Psoas muscle (tissue), 8 donors: ENCODE measurements around the gene PPP2R2C. TPM values are rescaled to one million over a fixed set of nuclear protein-coding genes. Genes with fewer than 3 reads are reported as not detected.

Experiments
- ATAC-seq, 4 donors: fragments of 200-7000 bp; cut with Tn5 transposase; one replicate each; pipeline ENCODE4 v1.9.1; 2020; ENCODE audit warnings: moderate library complexity in 3 of 4, mild to moderate bottlenecking in 2 of 4
- DNase-seq, 2 donors: peaks; one replicate each; pipeline ENCODE4 v3.0.0-alpha.2; 2020
- H3K27ac ChIP-seq: fragments of 200-600 bp; one replicate; pipeline ENCODE4 v1.8.0; 2022
- H3K27me3 ChIP-seq, 3 donors: fragments of 200-600 bp in 1 of 3; one replicate each; pipeline versions ENCODE4 v1.6.1 to v1.8.0; 2013 to 2022; ENCODE audit warnings: low read length in 2 of 3, mild to moderate bottlenecking in 2 of 3, moderate library complexity in 1 of 3; ENCODE audit not compliant: insufficient read depth in 3 of 3
- H3K36me3 ChIP-seq, 2 donors: fragments of 200-600 bp in 1 of 2; one replicate each; pipeline versions ENCODE4 v1.6.1 to v1.8.0; 2013 to 2022; ENCODE audit warnings: low read depth in 1 of 2, mild to moderate bottlenecking in 1 of 2, moderate library complexity in 1 of 2; ENCODE audit not compliant: insufficient read depth in 1 of 2
- H3K4me1 ChIP-seq: fragments of 200-600 bp; one replicate; pipeline ENCODE4 v1.8.0; 2022
- H3K4me3 ChIP-seq: fragments of 200-600 bp; one replicate; pipeline ENCODE4 v1.8.0; 2022; ENCODE audit warnings: mild to moderate bottlenecking
- H3K9me3 ChIP-seq: fragments of 200-600 bp; one replicate; pipeline ENCODE4 v1.8.0; 2022
- WGBS, 3 donors: extraction: QIAGEN DNeasy Blood & Tissue Kit; methylation state at CpG; one replicate each; pipeline versions ENCODE4 v1.1.6 to v1.1.7; 2013; 5-methylcytosine and 5-hydroxymethylcytosine counted together
- intact Hi-C, 2 donors: fragments of 100-400 bp; cut with DNase I; formaldehyde crosslinking; loops; one replicate each; pipeline versions ENCODE4 v1.11.0 to v1.14.2; 2022
- polyA plus RNA-seq, 3 donors: library from polyadenylated mRNA; stranded (reverse); fragments of 200-250 nt; gene quantifications; one replicate each; pipeline ENCODE4 v1.2.3, GENCODE V29; 2013
- total RNA-seq, 4 donors: library from RNA; stranded (reverse); fragmentation: NEBNext Ultra II Directional in 2 of 4; extraction: Animal tissue kit (Norgen Biotek cat#: 25700) in 2 of 4; gene quantifications; one replicate each; pipeline versions ENCODE4 v1.2.1 to v1.2.4, GENCODE V29; 2021 to 2023
- TF ChIP-seq, protein P1 (sequence below): fragments of 200-600 bp; IDR thresholded peaks from one replicate; pipeline ENCODE4 v1.8.0; 2022; ENCODE audit warnings: antibody characterized with exemption
- donor health status: healthy with polysubstance abuse.
- donor health status: DM: no; HTN: no; CAD: no; lungs with moderate emphysema.
- donor health status: Bipolar disorder and iron deficiency.
- donor health status: healthy.
- donor health status: DM: yes; HTN: yes; CAD: no.
- donor health status: DM: no; HTN: no; CAD: no.
- donor health status: DM: no; HTN: no; CAD: no.
- donor health status: DM: yes; HTN: yes; CAD: no.

PPP2R2C gene
- total and polyA plus RNA-seq, 7 donors: 0.08 to 3.2 (median 1.2) TPM

DNA sequence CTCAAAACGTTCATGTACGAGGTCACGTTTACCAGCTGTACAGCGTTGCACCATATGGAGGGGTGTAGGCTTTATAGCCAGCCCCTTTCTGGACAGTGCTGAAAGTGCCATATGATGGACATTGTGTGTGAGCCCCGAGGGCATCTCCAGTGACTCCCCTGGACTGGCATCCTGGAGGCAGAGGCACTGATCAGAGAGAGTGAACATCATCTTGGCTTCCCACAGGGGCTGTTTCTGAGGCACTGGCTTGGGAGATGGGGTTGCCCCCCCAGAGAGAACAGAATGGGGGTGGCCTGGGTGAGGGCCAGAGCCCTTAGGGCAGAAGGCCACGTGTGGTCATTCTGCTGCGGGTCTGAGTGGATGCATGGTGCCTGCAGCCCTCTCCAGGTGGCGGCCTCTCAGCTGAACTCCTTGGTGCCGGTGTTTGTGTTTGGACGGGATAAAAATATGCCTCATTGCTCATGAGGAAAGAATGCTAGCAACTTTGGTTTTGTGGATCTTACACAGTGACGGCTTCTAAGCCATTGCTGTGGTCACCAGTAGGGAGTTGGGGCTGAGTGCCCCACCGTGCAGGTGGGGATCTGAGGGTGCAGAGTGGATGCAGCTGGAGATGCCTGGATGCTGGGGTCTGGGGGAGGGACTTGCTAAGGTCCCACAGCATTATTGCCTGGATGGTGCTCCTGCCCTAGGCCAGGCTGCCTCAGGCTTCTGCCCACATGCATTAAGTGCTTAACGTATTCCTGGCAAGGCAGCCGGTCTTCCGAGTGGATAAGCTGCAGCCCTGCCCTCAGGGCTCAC, 199.4 kb downstream of the PPP2R2C start:
- Histone ChIP-seq H3K4me1 (peaks cover 20% of the 10 kb centered on the region), H3K9me3 (no peaks in the 10 kb centered on the region), H3K27ac (no peak overlapping the region), H3K27me3 (no peaks in the 10 kb centered on the region), H3K4me3 (no peak overlapping the region), H3K36me3 (no peaks in the 10 kb centered on the region)
- TF ChIP-seq, protein P1, sequence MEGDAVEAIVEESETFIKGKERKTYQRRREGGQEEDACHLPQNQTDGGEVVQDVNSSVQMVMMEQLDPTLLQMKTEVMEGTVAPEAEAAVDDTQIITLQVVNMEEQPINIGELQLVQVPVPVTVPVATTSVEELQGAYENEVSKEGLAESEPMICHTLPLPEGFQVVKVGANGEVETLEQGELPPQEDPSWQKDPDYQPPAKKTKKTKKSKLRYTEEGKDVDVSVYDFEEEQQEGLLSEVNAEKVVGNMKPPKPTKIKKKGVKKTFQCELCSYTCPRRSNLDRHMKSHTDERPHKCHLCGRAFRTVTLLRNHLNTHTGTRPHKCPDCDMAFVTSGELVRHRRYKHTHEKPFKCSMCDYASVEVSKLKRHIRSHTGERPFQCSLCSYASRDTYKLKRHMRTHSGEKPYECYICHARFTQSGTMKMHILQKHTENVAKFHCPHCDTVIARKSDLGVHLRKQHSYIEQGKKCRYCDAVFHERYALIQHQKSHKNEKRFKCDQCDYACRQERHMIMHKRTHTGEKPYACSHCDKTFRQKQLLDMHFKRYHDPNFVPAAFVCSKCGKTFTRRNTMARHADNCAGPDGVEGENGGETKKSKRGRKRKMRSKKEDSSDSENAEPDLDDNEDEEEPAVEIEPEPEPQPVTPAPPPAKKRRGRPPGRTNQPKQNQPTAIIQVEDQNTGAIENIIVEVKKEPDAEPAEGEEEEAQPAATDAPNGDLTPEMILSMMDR: no peak
- peak in 1 of 2 donors; percentile 48 for DNase-seq
- intact Hi-C loops: no loop called here
- 60 to 70% (median 60%) methylated on average over 15 of the region's 15 CpGs for WGBS, 3 donors
- ATAC-seq: no peak

- Histone ChIP-seq H3K36me3 (no peaks in the 10 kb centered on the region), H3K4me3 (peak overlapping the region; percentile 95), H3K27me3 (no peaks in the 10 kb centered on the region), H3K27ac (no peak overlapping the region), H3K4me1 (peaks cover 20% of the 10 kb centered on the region), H3K9me3 (no peaks in the 10 kb centered on the region)
- TF ChIP-seq, protein P1: no peak
- peak in 1 of 2 donors; percentile 60 for DNase-seq
- intact Hi-C loops: no loop called here
- 30 to 45% (median 36%) methylated on average over 15 of the region's 15 CpGs for WGBS, 3 donors
- no peak for ATAC-seq
Measured at GRCh38 chr4:6271701-6272465, 200.5 kb downstream of the PPP2R2C start.

- Histone ChIP-seq H3K9me3 (no peaks in the 10 kb centered on the region), H3K4me1 (peaks cover 20% of the 10 kb centered on the region)
- 73 to 78% (median 74%) methylated on average over 9 of the region's 9 CpGs for WGBS, 3 donors
Measured at GRCh38 chr4:6271206-6271605, 201.2 kb downstream of the PPP2R2C start.

DNA sequence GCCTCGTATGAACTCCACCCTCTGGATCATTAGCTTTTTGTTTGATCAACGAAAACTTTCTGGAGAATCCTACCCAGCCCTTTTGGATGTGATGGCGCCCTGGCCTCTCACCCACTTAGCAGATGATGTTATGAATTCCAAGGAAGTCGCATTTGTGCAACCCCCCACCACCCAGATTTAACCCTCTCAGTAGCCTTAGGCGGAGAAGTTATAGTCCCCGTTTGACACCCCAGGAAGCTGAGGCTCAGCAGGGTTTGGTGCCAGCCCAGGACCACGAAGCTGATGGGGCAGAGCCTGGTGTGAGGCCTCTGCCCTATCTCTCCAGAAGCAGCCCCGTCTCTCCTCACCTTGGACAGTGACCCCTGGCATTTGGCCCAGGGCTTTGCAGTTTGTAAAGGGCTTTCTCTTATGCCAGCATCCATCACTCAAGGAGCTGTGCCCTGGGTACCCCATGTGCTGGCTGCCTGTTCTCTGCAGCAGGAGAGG, 201.7 kb downstream of the PPP2R2C start:
- peaks cover 20% of the 10 kb centered on the region for H3K4me1 ChIP-seq

More at GRCh38 chr4:6271206-6271605, 201.2 kb downstream of the PPP2R2C start:
- H3K4me3 ChIP-seq: peak overlapping the region; percentile 95
- TF ChIP-seq, protein P1: no peak
- DNase-seq: peak in 1 of 2 donors; percentile 21
- intact Hi-C loops: no loop called here
- no peaks in the 10 kb centered on the region for H3K27me3 ChIP-seq
- H3K36me3 ChIP-seq: no peaks in the 10 kb centered on the region
- no peak overlapping the region for H3K27ac ChIP-seq
- ATAC-seq: no peak

More for the DNA sequence above, 201.7 kb downstream of the PPP2R2C start:
- no peaks in the 10 kb centered on the region for H3K9me3 ChIP-seq
- no peak for ATAC-seq
- H3K27ac ChIP-seq: peak overlapping the region; percentile 77
- intact Hi-C loops: no loop called here
- peak overlapping the region; percentile 95 for H3K4me3 ChIP-seq
- no peaks in the 10 kb centered on the region for H3K36me3 ChIP-seq
- no peaks in the 10 kb centered on the region for H3K27me3 ChIP-seq
- TF ChIP-seq, protein P1: no peak
- DNase-seq: peak in 1 of 2 donors; percentile 45
- WGBS, 3 donors: 33 to 37% (median 35%) methylated on average over 8 of the region's 8 CpGs

Other genes starting within 250 kb of the PPP2R2C start
- gene WFS1, start 202.8 kb downstream of the PPP2R2C start, total RNA-seq: 10 to 100 TPM in 2 of 4 donors, 1 to 10 TPM in 2; 8.0 to 13.3 (median 10.0) TPM
- 10 to 100 TPM in 1 of 3 donors, 1 to 10 TPM in 2; 5.9 to 13.2 (median 7.0) TPM for gene WFS1, start 202.8 kb downstream of the PPP2R2C start, polyA plus RNA-seq
- 1 to 10 TPM; 3.0 to 6.6 (median 3.9) TPM for gene MAN2B2, start 102.6 kb upstream of the PPP2R2C start, total RNA-seq
- gene MAN2B2, start 102.6 kb upstream of the PPP2R2C start, polyA plus RNA-seq: 1 to 10 TPM; 1.8 to 3.2 (median 2.7) TPM
- 100 to 1,000 TPM; 216 to 300 (median 250) TPM for gene MRFAP1, start 168.1 kb upstream of the PPP2R2C start, total RNA-seq
- 100 to 1,000 TPM; 300 to 539 (median 398) TPM for gene MRFAP1, start 168.1 kb upstream of the PPP2R2C start, polyA plus RNA-seq
- gene S100P, start 221.3 kb upstream of the PPP2R2C start, total RNA-seq: 1 to 10 TPM in 1 of 4 donors, under 1 TPM in 2, not detected in 1; 0.34 to 1.5 (median 0.68) TPM
- gene S100P, start 221.3 kb upstream of the PPP2R2C start, polyA plus RNA-seq: under 1 TPM; 0.34 to 0.36 (median 0.35) TPM
- gene MRFAP1L1, start 237.3 kb upstream of the PPP2R2C start, total RNA-seq: 10 to 100 TPM; 30.0 to 39.1 (median 32.4) TPM
- 10 to 100 TPM; 40.5 to 79.0 (median 48.5) TPM for gene MRFAP1L1, start 237.3 kb upstream of the PPP2R2C start, polyA plus RNA-seq
- gene BLOC1S4, start 243.6 kb upstream of the PPP2R2C start, total RNA-seq: 10 to 100 TPM in 3 of 4 donors, 1 to 10 TPM in 1; 9.3 to 15.0 (median 14.2) TPM
- gene BLOC1S4, start 243.6 kb upstream of the PPP2R2C start, polyA plus RNA-seq: 10 to 100 TPM in 1 of 3 donors, 1 to 10 TPM in 2; 7.6 to 13.8 (median 9.7) TPM